K562 (cell line): ENCODE measurements around the gene CFAP58. TPM values are rescaled to one million over a fixed set of nuclear protein-coding genes. Genes with fewer than 3 reads are reported as not detected.

Source experiments
- ATF7 ChIP-seq: fragments of 450-650 bp; IDR thresholded peaks from 2 replicates; pipeline ENCODE4 v1.7.1; 2014; ENCODE audit warnings: mild to moderate bottlenecking, moderate library complexity
- CREM ChIP-seq: IDR thresholded peaks from 2 replicates; pipeline ENCODE4 v1.6.1; 2014; ENCODE audit warnings: antibody characterized with exemption, low read depth
- DACH1 ChIP-seq: fragments of 450-650 bp; IDR thresholded peaks from 2 replicates; pipeline ENCODE4 v1.6.1; 2018; ENCODE audit not compliant: partially characterized antibody
- JUN ChIP-seq, 2 experiments: sonication (generic) in 1 of 2; formaldehyde crosslinking in 1 of 2; IDR thresholded peaks; 2 replicates each; pipeline versions ENCODE4 v1.6.1 to v1.8.0; 2012 to 2022; ENCODE audit warnings: borderline replicate concordance in 2 of 2, mild to moderate bottlenecking in 2 of 2, improper control_type of control experiment in 1 of 2, low read depth in 1 of 2, low read length in 1 of 2, missing genetic modification reagents in 1 of 2
- L3MBTL2 ChIP-seq: fragments of 450-650 bp; IDR thresholded peaks from 2 replicates; pipeline ENCODE4 v1.6.1; 2016; ENCODE audit warnings: mild to moderate bottlenecking, moderate library complexity
- MYC ChIP-seq, 2 experiments: fragments of 250-450 bp in 1 of 2; sonication (Bioruptor Pico) in 1 of 2; IDR thresholded peaks; 2 replicates each; pipeline versions ENCODE4 v1.5.1 to v1.6.1; 2012 to 2021; ENCODE audit warnings: low read depth in 2 of 2, borderline replicate concordance in 1 of 2, improper control_type of control experiment in 1 of 2, low read length in 1 of 2, mild to moderate bottlenecking in 1 of 2, moderate library complexity in 1 of 2
- RFX7 ChIP-seq: fragments of 250-450 bp; sonication (Bioruptor Pico); IDR thresholded peaks from 2 replicates; pipeline ENCODE4 v1.5.1; 2021; ENCODE audit warnings: mild to moderate bottlenecking
- TCF7 ChIP-seq: sonication (generic); IDR thresholded peaks from 2 replicates; pipeline ENCODE4 v1.6.1; 2016; ENCODE audit warnings: antibody characterized with exemption, borderline replicate concordance
- THRB ChIP-seq: fragments of 450-650 bp; formaldehyde crosslinking; conservative IDR thresholded peaks from 2 replicates; pipeline ENCODE4 v1.4.0; 2022; ENCODE audit warnings: mild to moderate bottlenecking, missing genetic modification characterization
- TRIM24 ChIP-seq, 2 experiments: fragments of 450-650 bp; IDR thresholded peaks; 2 replicates each; pipeline ENCODE4 v1.6.1; 2016
- ZBTB26 ChIP-seq: fragments of 450-650 bp; formaldehyde crosslinking; IDR thresholded peaks from 2 replicates; pipeline ENCODE4 v1.4.0; 2022; ENCODE audit warnings: missing genetic modification characterization
- ZNF174 ChIP-seq: fragments of 250-450 bp; sonication (Bioruptor Pico); IDR thresholded peaks from 2 replicates; pipeline ENCODE4 v1.4.0; 2020; ENCODE audit warnings: mild to moderate bottlenecking
- ZNF280B ChIP-seq: fragments of 250-450 bp; sonication (Bioruptor Pico); IDR thresholded peaks from 2 replicates; pipeline ENCODE4 v1.5.1; 2021; ENCODE audit warnings: mild to moderate bottlenecking
- ZNF282 ChIP-seq: sonication (generic); formaldehyde crosslinking; IDR thresholded peaks from 2 replicates; pipeline ENCODE4 v1.8.1; 2023; ENCODE audit warnings: missing genetic modification reagents
- polyA plus RNA-seq, 8 experiments: library from polyadenylated mRNA; depleted of rRNA in 4 of 8; stranded (reverse) in 5 of 8; unstranded in 3 of 8; fragments of >200 nt; fragmentation: Nextera tagmentation in 2 of 8; fragmentation: Illumina TruSeq in 1 of 8; extraction: Ambion mirVana in 2 of 8; extraction: Trizol in 1 of 8; gene quantifications; 2 replicates each; pipeline versions ENCODE4 v1.2.1 to v1.2.3, GENCODE V29; 2011 to 2014; ENCODE audit warnings: inconsistent platforms in 1 of 8, missing spikeins in 1 of 8
- total RNA-seq, 7 experiments: library from RNA; depleted of rRNA in 6 of 7; stranded (reverse); fragments of >200 nt in 6 of 7; fragmentation: Illumina TruSeq in 2 of 7; extraction: Trizol in 2 of 7; gene quantifications; 2 replicates each; pipeline versions ENCODE4 v1.2.1 to v1.2.3, GENCODE V29; 2011 to 2021; ENCODE audit warnings: low replicate concordance in 1 of 7
- TF ChIP-seq, protein P1 (sequence below): fragments of 250-450 bp; sonication (Bioruptor Pico); IDR thresholded peaks from 2 replicates; pipeline ENCODE4 v1.4.0; 2020; ENCODE audit warnings: mild to moderate bottlenecking
- TF ChIP-seq, protein P2 (sequence below): sonication (generic); formaldehyde crosslinking; IDR thresholded peaks from 2 replicates; pipeline ENCODE4 v1.8.0; 2023; ENCODE audit warnings: mild to moderate bottlenecking, missing genetic modification reagents

CFAP58 gene
- total and polyA plus RNA-seq, 9 of the 15 experiments (the other 6 are each of a cell fraction or from before 2014, with no cell fraction given) = 0.08 to 2.0 (median 0.71) TPM

- TF ChIP-seq TCF7 (no peak), MYC (IDR thresholded peaks at IDR 0.05; ENCODE audit: low read depth, low read length) (no peak), MYC (CRISPR knock-in tag; IDR thresholded peaks at IDR 0.05; ENCODE audit: borderline replicate concordance, low read depth) (no peak), ZBTB26 (CRISPR knock-in tag) (no peak), CREM (peak; percentile 82), ZNF280B (CRISPR knock-in tag) (no peak), ATF7 (peak; percentile 91), JUN (IDR thresholded peaks at IDR 0.05; ENCODE audit: borderline replicate concordance, low read depth, low read length) (peak; percentile 66; the same call in 1 of the 2 replicates), JUN (CRISPR knock-in tag; IDR thresholded peaks at IDR 0.05; ENCODE audit: borderline replicate concordance) (no peak), TRIM24 (IDR thresholded peaks at IDR 0.05) (no peak), L3MBTL2 (0 out of 2 replicates have a peak, but pooled peaks have one; percentile 18), ZNF282 (CRISPR knock-in tag) (no peak), ZNF174 (CRISPR knock-in tag) (no peak), RFX7 (CRISPR knock-in tag) (no peak), THRB (CRISPR knock-in tag) (no peak), DACH1 (no peak)
- TF ChIP-seq, protein P1, sequence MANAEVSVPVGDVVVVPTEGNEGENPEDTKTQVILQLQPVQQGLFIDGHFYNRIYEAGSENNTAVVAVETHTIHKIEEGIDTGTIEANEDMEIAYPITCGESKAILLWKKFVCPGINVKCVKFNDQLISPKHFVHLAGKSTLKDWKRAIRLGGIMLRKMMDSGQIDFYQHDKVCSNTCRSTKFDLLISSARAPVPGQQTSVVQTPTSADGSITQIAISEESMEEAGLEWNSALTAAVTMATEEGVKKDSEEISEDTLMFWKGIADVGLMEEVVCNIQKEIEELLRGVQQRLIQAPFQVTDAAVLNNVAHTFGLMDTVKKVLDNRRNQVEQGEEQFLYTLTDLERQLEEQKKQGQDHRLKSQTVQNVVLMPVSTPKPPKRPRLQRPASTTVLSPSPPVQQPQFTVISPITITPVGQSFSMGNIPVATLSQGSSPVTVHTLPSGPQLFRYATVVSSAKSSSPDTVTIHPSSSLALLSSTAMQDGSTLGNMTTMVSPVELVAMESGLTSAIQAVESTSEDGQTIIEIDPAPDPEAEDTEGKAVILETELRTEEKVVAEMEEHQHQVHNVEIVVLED (CRISPR knock-in tag) = no peak
- TF ChIP-seq, protein P2, sequence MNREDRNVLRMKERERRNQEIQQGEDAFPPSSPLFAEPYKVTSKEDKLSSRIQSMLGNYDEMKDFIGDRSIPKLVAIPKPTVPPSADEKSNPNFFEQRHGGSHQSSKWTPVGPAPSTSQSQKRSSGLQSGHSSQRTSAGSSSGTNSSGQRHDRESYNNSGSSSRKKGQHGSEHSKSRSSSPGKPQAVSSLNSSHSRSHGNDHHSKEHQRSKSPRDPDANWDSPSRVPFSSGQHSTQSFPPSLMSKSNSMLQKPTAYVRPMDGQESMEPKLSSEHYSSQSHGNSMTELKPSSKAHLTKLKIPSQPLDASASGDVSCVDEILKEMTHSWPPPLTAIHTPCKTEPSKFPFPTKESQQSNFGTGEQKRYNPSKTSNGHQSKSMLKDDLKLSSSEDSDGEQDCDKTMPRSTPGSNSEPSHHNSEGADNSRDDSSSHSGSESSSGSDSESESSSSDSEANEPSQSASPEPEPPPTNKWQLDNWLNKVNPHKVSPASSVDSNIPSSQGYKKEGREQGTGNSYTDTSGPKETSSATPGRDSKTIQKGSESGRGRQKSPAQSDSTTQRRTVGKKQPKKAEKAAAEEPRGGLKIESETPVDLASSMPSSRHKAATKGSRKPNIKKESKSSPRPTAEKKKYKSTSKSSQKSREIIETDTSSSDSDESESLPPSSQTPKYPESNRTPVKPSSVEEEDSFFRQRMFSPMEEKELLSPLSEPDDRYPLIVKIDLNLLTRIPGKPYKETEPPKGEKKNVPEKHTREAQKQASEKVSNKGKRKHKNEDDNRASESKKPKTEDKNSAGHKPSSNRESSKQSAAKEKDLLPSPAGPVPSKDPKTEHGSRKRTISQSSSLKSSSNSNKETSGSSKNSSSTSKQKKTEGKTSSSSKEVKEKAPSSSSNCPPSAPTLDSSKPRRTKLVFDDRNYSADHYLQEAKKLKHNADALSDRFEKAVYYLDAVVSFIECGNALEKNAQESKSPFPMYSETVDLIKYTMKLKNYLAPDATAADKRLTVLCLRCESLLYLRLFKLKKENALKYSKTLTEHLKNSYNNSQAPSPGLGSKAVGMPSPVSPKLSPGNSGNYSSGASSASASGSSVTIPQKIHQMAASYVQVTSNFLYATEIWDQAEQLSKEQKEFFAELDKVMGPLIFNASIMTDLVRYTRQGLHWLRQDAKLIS (CRISPR knock-in tag) = no peak
Measured at GRCh38 chr10:104328896-104329710, 24.5 kb upstream of the CFAP58 start (continued).
